Endometrial microvascular endothelial cells (primary cell): ENCODE results near the gene RANBP3. TPM values are rescaled to one million over a fixed set of nuclear protein-coding genes. Genes with fewer than 3 reads are reported as not detected.
"Not testable (repeated sequence)": the region's sequence is repeated elsewhere in the genome, so short reads cannot be mapped to it uniquely, and the experiment has no call there.

Experiments used
- in situ Hi-C: cut with HindIII; loops from 2 replicates; pipeline ENCODE4 v1.10.0; 2017; ENCODE audit warnings: low sequenced_read_pairs, low pct_unique_long_range_greater_than_20kb; ENCODE audit errors: inconsistent ontology term
- total RNA-seq: library from RNA; depleted of rRNA; stranded (reverse); fragments of >200 nt; gene quantifications from one replicate; pipeline ENCODE4 v1.2.3, GENCODE V29; 2015; ENCODE audit errors: inconsistent ontology term

RANBP3 gene
- total RNA-seq, 1 donor from 2014 or later: 48.9 TPM

DNA sequence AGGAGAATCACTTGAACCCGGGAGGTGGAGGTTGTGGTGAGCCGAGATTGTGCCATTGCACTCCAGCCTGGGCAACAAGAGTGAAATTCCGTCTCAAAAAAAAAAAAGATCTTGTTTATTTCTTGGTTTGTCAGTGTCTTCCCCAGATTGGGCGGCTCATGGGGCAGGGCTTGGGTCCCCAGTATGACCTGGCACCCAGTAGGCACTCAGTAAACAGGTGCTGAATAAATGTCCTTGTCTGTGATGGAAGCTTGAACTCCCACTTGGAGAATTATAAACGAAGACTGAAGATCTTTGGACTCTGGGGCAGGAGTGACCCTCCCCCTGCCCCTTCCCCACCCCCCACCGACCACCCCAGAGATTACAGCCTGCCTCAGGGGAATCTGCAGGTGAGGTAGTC, 97.7 kb downstream of the RANBP3 start:
- in situ Hi-C loops: no loop called here

DNA sequence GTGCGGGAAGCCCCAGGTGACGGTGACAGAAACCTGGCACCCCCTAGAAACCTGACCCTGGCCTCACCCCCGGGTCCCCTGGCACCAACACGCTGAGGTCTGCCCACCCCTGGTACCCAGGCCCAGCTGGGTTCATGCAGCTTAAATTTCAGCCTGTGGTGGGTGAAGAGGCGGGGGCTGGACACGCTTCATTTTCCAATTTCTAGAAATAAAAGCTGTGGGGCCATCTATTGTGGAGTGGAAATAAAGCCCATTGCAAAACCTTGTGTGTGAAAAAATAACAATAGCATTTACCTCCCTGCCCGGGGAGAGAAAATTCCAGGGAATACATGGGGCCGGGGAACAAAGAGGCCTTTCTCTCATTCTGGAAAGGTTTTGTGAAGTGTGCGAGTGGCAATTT, 100.1 kb downstream of the RANBP3 start:
- in situ Hi-C loops: no loop called here

DNA sequence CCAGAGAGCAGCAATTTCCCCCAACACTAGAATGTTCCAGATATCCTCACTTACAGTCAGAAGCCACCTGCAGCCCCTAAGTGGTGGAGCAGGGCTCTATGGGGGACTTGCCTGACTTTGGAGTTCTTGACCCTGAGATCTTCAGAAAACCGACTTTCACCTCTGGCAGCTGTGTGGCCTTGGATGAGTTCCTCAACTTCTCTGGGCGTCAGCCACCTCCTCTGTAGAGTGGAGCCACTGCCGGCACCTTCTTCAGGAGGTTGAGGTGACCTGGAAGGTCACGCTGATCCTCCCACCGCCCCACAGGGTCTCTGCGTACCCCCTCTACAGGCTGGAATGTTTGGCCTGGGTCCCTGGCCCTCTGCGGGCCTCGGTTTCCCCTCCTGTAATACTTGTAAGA, 100.5 kb downstream of the RANBP3 start:
- in situ Hi-C loops: no loop called here

DNA sequence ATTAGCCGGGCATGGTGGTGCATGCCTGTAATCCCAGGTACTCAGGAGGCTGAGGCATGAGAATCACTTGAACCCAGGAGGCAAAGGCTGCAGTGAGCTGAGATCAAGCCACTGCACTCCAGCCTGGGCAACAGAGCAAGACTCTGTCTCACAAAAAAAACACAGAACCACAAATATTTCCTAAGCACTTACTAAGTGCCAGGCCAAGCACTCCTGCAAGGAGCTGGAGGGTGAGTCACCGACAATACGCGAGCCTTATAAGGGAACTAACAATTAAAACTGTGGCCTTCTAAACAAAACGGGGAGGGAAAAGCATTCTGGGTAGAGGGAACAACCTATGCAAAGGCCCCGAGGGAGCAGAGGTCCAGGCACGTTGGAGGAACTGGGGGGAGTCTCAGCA, 103.4 kb downstream of the RANBP3 start:
- in situ Hi-C loops: not testable (repeated sequence)

DNA sequence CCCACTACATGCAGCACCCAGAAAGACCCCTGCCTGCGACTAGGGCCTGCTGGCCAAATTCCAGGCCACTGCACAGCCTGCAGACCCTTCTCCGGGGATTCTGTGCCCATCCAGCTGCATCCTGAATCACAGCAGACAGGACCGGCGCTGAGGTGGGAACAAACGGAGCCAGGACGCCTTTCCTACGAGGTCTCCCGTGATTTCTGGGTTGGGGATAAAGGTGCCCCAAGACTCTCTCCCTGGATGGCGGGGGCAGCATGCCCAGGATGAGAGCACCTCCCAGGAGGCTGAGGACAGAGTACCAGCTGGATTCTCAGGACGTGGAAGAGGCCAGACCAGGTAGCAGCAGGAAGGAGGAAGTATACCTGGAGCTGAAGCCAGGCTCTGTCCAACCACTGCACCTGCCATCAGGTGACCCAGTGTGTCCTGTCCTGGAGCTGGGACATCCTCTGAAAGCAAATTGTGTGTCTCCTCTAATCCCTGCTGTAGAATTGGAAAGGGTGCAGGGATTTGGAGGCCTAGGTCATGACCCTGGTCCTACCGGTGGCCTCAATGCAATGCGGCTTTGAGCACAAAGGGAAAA, 104.2 kb downstream of the RANBP3 start:
- in situ Hi-C loops: no loop called here

DNA sequence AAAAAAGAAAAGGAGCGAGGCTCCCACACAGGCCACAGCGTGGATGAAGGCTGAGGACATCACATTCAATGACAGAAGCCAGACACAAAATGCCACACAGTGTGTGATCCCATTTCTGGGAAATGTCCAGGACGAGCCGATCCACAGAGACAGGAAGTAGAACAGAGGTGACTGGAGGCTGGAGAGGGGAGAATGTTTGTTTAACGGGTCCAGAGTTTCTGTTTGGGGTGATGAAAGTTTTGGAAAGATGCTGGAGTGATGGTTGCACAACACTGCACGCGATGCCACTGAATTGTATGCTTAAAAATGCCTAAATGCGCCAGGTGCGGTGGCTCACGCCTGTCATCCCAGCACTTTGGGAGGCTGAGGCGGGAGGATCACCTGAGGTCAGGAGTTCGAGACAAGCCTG, 107.0 kb downstream of the RANBP3 start:
- in situ Hi-C loops: no loop called here

DNA sequence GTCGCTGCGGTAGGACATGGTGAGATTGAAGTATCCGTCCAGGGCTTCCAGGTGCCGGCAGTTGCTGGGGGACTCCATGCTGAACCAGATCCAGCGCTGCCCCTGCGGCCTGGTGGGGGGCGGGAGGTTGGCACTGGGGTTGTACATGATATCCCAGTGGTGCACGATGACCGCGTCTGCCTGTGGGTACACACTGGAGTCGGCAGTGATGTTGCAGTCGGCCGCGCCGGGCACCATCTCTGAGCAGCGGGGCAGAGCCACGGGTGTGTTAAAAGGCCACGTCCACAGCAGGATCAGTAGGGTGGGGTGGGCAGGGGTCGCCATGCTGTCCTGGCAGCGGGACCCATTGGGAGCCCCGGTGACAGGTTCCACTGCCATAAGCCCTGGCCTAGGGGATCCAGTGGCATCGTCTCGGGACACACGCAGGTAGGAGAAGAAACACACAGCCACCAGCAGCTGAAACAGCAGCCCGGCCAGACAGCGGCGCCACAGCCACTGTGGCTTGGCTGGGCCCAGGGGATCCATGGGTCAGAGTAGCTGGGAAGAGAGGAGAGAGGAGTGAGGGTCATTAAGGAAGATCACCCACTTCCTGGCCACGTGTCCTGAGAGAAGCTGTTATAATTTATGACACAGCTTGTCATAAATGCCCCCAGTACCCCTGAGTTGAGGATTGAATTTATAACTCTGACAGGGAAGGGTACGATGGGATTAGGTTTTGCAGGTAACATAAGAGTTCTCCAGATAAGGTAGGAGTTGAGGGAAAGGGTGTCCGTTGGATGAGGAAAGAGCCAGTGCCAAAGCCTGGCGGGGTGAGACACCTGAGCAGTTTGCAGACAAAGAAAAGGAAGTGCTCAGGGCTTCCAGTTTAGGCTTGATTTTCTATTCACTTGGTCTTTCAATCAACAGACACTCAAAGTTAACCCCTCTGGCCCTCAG, 110.5 kb downstream of the RANBP3 start:
- in situ Hi-C loops: no loop called here

Other genes starting within 250 kb of the RANBP3 start
- 0.09 TPM for gene PRR22, start 193.4 kb downstream of the RANBP3 start, total RNA-seq
- gene DUS3L, start 187.0 kb downstream of the RANBP3 start, total RNA-seq: 25.3 TPM
- not detected for gene NRTN, start 173.1 kb downstream of the RANBP3 start, total RNA-seq
- gene FUT6, start 138.4 kb downstream of the RANBP3 start, total RNA-seq: not detected
- not detected for gene FUT3, start 126.7 kb downstream of the RANBP3 start, total RNA-seq
- not detected for gene FUT5, start 107.6 kb downstream of the RANBP3 start, total RNA-seq
- gene NDUFA11, start 74.3 kb downstream of the RANBP3 start, total RNA-seq: 324 TPM
- 8.5 TPM for gene VMAC, start 73.3 kb downstream of the RANBP3 start, total RNA-seq
- gene CAPS, start 63.9 kb downstream of the RANBP3 start, total RNA-seq: 1.9 TPM
- 4.6 TPM for gene RFX2, start 132.4 kb upstream of the RANBP3 start, total RNA-seq
- not detected for gene ACSBG2, start 157.5 kb upstream of the RANBP3 start, total RNA-seq